Ovary (tissue), 3 donors: Measurements from ENCODE around the gene TMEM80.

Experiments
- CTCF ChIP-seq, 3 donors: fragments of 450-650 bp in 2 of 3; fragments of 200-600 bp in 1 of 3; IDR thresholded peaks; one replicate each; pipeline versions ENCODE4 v1.5.1 to v1.8.0; 2016 to 2022; ENCODE audit warnings: antibody characterized with exemption in 3 of 3, mild to moderate bottlenecking in 1 of 3
- EP300 ChIP-seq: sonication (generic); formaldehyde crosslinking; IDR thresholded peaks from one replicate; pipeline ENCODE4 v1.6.1; 2017; ENCODE audit warnings: antibody characterized with exemption
- POLR2A ChIP-seq: fragments of 450-650 bp; IDR thresholded peaks from one replicate; pipeline ENCODE4 v1.6.1; 2017; ENCODE audit warnings: antibody characterized with exemption, mild to moderate bottlenecking, moderate library complexity
- donor health status: DM: no; HTN: no; CAD: no.

DNA sequence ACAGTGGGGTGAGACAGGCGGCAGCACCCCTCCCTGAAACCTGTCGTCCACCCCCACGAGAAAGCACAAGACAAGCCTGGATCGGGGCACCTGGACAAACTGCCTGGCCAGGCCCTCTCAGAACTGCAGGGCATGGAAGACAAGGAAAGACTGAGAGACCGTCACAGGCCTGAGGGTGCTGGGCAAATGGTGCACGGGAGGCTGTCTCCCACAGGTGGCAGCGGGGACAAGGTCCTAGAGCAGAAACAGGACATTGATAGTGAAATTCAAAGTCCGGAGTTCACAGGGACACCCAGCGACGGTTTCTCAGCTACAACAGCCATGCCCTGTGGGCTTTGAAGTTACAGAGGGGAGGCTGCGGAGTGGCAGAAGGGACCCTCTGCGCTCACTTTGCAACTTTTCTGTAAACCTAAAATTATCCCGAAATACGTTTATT lies 37.9 kb upstream of the TMEM80 start:
- TF ChIP-seq POLR2A: no peak
- TF ChIP-seq CTCF (IDR thresholded peaks at IDR 0.05): no peak
- no peak for TF ChIP-seq EP300
